SH-SY5Y (cell line): ENCODE results near the gene DRD2.

Experiments used
- GATA2 ChIP-seq: IDR thresholded peaks from 2 replicates; pipeline ENCODE4 v1.6.1; 2011; ENCODE audit warnings: mild to moderate bottlenecking, low read depth, low read length
- GATA3 ChIP-seq: IDR thresholded peaks from 2 replicates; pipeline ENCODE4 v1.6.1; 2011; ENCODE audit warnings: low read depth, mild to moderate bottlenecking, low read length, moderate library complexity

DNA sequence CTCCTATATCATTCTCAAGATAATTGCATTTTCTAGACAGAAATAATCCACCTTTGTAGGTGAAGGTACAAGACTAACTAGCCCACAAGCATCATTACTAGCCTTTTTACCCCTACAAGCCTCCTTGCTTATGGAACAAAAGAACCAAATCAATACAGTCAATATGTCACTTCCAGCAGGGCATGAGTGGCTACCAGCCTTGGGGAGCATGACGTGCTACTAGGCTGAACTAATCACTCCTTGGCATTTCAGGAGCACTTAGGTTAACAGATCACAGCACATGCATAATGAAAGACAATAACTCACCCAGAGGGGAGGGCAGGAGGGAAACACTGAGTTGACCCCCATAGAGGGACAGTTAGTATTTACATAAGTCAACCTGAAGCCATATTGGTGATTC is 2.7 kb downstream of the DRD2 start:
- TF ChIP-seq GATA3 (no peak), GATA2 (no peak)
